NB4 (cell line): ENCODE measurements around the gene NECAB2.
"Not testable (repeated sequence)": the region's sequence is repeated elsewhere in the genome, so short reads cannot be mapped to it uniquely, and the experiment has no call there.

Source experiments
- CTCF ChIP-seq: IDR thresholded peaks from one replicate; pipeline ENCODE4 v1.5.1; 2012; ENCODE audit warnings: low read depth, low read length
- MAX ChIP-seq: IDR thresholded peaks from 2 replicates; pipeline ENCODE4 v1.6.1; 2011; ENCODE audit warnings: low read depth, low read length
- MYC ChIP-seq: IDR thresholded peaks from 2 replicates; pipeline ENCODE4 v1.6.1; 2011; ENCODE audit warnings: low read depth, low read length
- POLR2A ChIP-seq: IDR thresholded peaks from 2 replicates; pipeline ENCODE4 v1.6.1; 2011; ENCODE audit warnings: mild to moderate bottlenecking; ENCODE audit not compliant: insufficient read length; ENCODE audit errors: extremely low read depth

- TF ChIP-seq POLR2A, CTCF, MAX, MYC: not testable (repeated sequence)
Measured at GRCh38 chr16:83941546-83941945, 26.5 kb upstream of the NECAB2 start.
